NCI-H446 (cell line): ENCODE measurements around the gene KCNH8.
A peak's percentile ranks its signal among the peaks of the same experiment; 100 is the strongest.
"Not testable (repeated sequence)": the region's sequence is repeated elsewhere in the genome, so short reads cannot be mapped to it uniquely, and the experiment has no call there.

Experiments used
- DNase-seq, 2 experiments: peaks; one replicate each; lab custom pipeline; 2025; lab: John Stamatoyannopoulos, UW

Gene KCNH8

DNA sequence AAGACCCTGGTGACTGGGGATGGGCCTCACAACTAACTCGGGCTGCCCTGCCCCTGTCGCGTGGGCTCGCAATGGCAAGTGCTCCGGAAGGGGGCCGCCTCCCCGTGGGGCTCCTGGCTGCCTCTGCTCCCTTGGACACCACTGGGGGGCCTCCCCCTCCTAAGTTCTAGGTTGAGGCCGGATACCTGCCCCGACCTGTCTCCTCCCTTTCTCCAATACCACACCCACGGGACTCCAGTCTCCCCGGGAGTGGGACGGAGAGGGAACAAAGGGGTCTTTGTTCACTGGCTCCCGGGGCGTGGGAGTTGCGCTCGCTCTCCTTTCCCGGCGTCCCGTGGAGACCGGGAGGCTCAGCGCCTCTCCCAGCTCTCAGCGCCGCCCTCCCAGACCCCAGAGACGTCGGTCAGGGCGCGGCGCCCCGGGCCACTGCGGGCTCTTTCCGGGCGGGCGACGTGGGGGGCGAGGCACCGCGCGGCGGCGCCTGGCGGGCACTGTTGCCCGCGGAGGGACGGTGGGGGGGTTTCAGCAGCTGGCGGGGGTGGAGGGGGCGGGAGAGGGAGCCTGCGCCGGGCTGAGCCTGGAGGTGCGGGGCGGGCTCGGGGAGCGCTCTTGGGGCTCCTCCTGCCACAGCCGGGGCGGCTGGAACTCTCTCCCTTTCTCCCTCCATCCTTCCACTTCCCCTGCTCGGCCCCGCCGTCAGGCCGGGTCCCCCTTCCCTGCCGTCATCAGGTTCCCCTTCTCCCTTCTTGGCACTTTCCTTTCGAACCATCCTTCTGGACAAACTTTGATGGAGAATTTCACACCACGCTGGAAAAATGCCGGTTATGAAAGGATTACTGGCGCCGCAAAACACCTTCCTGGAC is at the start of gene KCNH8:
TSS of gene KCNH8 (plus strand) at position 606 of the 863 bp plus-strand sequence. CDS start at position 816, 210 bp downstream.
- no peak for DNase-seq

DNA sequence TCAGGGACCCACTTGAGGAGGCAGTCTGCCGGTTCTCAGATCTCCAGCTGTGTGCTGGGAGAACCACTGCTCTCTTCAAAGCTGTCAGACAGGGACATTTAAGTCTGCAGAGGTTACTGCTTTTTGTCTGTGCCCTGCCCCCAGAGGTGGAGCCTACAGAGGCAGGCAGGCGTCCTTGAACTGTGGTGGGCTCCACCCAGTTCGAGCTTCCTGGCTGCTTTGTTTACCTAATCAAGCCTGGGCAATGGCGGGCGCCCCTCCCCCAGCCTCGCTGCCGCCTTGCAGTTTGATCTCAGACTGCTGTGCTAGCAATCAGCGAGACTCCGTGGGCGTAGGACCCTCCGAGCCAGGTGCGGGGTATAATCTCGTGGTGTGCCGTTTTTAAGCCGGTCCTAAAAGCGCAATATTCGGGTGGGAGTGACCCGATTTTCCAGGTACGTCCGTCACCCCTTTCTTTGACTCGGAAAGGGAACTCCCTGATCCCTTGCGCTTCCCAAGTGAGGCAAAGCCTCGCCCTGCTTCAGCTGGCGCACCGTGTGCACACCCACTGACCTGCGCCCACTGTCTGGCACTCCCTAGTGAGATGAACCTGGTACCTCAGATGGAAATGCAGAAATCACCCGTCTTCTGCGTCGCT is 45.5 kb upstream of the KCNH8 start:
- not testable (repeated sequence) for DNase-seq

- no peak for DNase-seq
Observed at GRCh38 chr3:19103510-19103909, 44.8 kb upstream of the KCNH8 start.

DNA sequence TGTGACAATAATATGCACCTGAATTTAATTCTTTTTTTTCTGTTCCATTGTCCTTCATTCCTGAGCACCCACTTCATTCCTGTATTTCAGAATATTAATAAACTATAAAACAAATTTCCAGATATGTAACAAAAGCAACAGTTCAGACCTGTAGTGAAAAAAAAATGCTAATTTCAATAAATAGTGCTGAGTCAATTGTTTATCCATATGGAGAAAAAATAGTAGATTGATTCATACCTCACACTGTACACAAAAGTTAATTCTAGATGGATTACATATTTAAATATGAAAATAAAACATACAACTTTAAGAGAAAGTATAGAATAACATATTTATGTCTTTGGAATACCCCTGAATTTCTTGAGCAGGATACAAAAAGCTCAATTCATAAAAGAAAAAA is 43.9 kb upstream of the KCNH8 start:
- DNase-seq, result no peak

DNA sequence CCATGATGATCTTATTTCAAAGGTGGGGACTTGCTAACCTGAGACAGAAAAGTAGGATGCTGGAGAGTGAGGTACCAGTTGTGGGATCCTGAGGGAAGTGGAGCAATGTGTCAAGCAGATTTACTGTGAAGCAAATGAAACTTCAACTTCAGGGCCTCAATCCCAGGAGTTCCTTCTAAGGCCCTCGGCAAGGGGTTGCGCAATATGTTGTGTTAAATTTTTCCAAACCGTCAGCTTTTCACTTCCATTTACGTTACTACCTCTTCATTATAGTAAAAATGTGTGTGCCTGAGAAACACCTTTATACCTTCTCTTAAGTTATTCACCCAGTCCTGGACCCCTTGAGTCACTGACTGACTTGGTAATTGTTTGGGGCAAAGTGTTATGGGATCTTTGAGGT is 42.5 kb upstream of the KCNH8 start:
- no peak for DNase-seq

- no peak for DNase-seq
Observed at GRCh38 chr3:19106307-19106706, 42.0 kb upstream of the KCNH8 start.

- DNase-seq, result no peak
Observed at GRCh38 chr3:19107719-19108118, 40.6 kb upstream of the KCNH8 start.

DNA sequence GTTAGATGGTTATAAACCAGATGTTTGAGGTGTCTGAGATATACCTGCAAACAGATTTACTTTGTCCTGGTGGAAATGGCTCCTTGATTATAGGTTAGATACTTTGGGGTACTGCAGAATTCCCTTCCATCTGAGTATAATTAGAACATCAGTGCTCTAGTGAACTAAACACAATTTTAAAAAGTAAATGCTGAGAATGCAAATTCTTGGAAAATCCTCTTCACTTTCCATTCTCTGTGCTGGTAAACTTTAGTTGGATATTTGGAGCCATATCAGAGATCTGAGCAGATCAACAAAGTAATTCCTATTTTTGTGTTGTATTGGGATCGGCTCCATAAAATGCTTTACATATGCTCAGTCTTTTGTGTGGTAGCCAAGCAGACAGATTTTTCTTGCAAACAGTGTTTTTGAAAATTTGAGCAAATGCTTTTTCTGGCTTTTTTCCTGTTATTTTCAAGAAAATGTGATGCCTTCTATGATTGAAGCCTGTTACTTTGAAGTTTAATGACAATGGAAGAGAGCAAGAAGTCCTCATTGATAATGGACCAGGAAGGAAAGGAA is 37.9 kb upstream of the KCNH8 start:
- peak; percentile 1 to 56 for DNase-seq

GRCh38 chr3:19114461-19114860 is 33.8 kb upstream of the KCNH8 start:
- DNase-seq, result peak; percentile 37 to 67

GRCh38 chr3:19116239-19116638 is 32.1 kb upstream of the KCNH8 start:
- DNase-seq, result no peak

DNA sequence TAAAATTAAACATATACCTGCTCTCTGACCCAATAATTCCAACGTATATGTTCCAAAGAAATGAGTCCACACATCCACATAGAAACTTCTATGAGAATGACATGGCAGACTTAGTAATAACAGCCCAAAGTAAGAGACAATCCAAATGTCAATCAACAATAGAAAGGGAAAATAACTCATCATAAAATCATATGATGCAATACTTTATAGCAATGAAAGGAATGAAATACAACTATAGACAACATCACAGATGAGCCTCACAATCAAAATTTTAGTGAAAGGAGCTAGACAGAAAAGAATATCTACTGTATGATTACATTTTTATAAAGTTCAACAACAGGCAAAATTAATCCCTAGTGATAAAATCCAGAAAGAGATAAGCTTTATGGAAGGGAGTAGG is 23.6 kb upstream of the KCNH8 start:
- DNase-seq, result no peak

DNA sequence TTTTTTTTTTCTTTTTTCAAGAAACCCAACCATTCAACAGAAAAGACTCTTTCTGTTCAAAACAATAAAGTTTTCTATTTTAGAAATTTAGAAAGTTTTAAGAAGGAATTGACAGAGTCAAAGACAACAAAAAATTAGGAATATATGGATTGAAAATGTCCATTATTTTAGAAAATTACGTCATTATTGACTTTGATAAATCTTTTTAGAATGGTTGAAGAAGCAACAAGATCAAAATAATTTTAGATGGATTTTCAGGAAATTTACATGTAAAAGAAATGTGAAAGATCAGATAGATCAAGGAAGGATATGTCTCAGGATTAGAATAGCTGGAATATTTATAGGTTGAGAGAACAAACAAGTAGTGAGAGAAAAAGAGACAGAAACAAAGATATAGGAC is 8.4 kb upstream of the KCNH8 start:
- no peak for DNase-seq

DNA sequence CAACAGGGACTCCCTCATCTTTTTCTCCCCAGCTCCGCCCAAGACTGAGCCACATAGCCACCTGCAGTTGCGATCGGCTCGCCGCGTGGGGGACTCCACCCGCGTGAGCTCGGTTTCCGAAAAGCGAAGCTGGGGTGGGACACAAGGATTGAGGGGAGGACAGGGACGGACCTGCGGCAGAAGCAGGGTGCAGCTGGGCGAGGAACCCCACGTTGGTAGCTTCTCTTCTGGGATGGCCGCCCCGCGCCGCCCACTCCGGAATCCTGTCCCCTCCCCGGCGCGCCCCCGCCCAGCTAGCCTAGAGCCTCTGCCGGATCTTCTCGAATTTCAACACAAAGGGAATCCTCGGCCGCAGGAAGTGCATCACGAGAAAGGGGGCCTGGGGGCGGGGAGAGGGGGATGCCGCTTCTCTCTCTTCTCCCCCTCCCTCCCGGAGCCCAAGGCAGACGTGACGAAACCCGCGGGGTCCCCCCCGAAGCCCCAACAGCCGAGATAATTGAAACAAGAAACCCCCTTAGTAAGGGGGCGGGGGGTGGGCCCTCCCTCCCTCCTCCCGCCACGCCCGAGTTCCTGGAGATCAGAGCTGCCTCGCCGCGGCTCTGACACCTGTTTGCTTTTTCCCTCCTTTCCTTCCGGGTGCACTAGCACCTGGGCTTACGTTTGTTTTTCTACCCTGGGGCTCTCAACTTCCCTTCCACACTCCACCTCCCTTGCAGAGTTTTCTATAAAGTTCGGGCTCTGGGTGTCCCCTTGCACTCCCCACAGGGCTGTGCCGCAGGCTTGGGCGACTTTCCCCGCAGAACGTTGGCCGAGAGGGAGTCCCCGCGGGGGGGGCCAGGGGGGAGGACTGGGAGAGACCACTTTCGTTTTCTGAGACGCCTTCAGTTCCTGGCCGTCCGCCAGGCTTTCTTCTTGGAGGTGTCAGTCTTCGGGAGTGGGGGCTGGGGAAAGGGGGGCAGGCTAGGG is 1.3 kb upstream of the KCNH8 start:
- DNase-seq, result peak in 1 of 2 experiments; percentile 30

- DNase-seq, result no peak
Observed at GRCh38 chr3:19148768-19149091, 420 bp downstream of the KCNH8 start.

GRCh38 chr3:19149368-19149767 is 1.1 kb downstream of the KCNH8 start:
- no peak for DNase-seq

DNA sequence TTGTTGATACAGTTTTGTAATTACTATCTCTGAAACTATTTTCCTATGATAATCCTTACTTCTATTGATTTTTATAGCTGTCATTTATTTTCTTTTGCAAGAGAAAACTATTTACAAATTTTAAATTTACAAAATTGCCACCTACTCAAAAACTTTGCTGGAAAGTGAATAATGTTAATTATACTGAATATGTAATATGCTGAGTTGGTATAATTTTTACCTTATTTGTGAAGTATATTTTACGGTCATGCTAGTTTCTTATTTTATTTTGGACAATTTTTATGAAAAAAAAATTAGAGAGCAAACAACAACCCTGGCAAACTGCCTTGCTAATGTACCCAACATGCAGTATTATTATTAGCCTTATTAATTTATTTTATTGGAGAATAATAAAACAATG is 2.9 kb downstream of the KCNH8 start:
- no peak for DNase-seq

DNA sequence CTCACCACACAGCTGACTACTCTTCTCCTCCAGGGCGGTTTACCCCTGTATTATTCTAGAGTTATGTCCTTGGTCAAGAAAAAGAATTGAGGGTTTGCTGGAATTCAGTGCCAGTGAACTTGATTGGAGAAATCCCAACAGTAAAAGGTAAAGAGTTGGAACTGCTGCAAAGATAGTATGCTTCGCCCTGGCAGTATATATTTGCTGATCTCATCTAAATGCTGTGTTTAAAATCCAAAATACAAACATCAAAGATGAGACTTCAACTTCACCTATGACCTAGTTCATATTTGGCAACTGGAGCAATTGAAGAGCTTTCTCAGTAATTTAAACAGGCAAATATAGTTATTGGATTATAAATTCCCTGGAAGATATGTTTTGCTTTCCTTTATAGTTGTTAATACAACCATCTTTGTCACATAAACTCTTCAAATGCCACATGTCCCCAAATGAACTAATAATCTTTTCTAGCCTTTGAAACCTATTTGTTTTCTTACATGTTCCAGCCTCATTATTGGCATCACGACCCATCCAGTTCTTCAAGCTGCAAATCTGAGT is 6.5 kb downstream of the KCNH8 start:
- DNase-seq, result no peak

DNA sequence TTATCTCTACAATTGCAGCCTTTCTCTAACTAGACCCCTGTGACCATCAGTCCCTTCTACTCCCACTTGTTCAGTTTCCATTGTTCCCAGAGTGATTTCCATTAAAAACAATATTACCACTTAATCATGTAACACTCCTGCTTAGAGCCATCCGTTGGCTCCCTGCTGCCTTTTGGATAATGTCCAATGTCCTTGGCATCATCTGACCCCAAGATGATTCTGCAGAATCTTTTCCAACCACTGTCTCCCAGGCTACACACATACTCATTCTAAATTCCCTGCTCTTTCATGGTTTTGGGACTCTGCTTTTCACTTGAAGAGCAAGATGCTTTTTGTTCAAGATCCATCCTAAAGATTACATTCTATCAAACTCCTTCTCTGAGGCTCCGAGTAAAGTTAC is 7.1 kb downstream of the KCNH8 start:
- DNase-seq, result peak; percentile 43 to 83

GRCh38 chr3:19159966-19160635 is 11.8 kb downstream of the KCNH8 start:
- no peak for DNase-seq

GRCh38 chr3:19165654-19166053 is 17.3 kb downstream of the KCNH8 start:
- peak; percentile 59 to 70 for DNase-seq

- DNase-seq, result no peak
Observed at GRCh38 chr3:19171794-19172193, 23.5 kb downstream of the KCNH8 start.
